Ovary (tissue), 9 donors: ENCODE data around the gene ROBO1. TPM values are rescaled to one million over a fixed set of nuclear protein-coding genes. Genes with fewer than 3 reads are reported as not detected.

ENCODE experiments used
- DNase-seq, 5 donors: peaks; one replicate each; pipeline ENCODE4 v3.0.0-alpha.2; 2019 to 2020
- H3K27ac ChIP-seq, 2 donors: fragments of 200-600 bp; one replicate each; pipeline versions ENCODE4 v1.5.1 to v1.8.0; 2019 to 2022
- H3K27me3 ChIP-seq: fragments of 200-600 bp; one replicate; pipeline ENCODE4 v1.8.0; 2022
- H3K36me3 ChIP-seq: fragments of 200-600 bp; sonication (generic); one replicate; pipeline ENCODE4 v1.5.1; 2019
- H3K4me1 ChIP-seq: one replicate; pipeline ENCODE4 v1.8.1; 2013; ENCODE audit warnings: mild to moderate bottlenecking, moderate library complexity; ENCODE audit not compliant: insufficient read depth
- H3K4me3 ChIP-seq: fragments of 200-600 bp; sonication (generic); one replicate; pipeline ENCODE4 v1.5.1; 2017
- H3K9me3 ChIP-seq, 2 donors: fragments of 200-600 bp in 1 of 2; sonication (generic) in 1 of 2; one replicate each; pipeline versions ENCODE4 v1.5.1 to v1.8.1; 2013 to 2019; ENCODE audit warnings: mild to moderate bottlenecking in 1 of 2, moderate library complexity in 1 of 2
- EP300 ChIP-seq: sonication (generic); formaldehyde crosslinking; IDR thresholded peaks from one replicate; pipeline ENCODE4 v1.6.1; 2017; ENCODE audit warnings: antibody characterized with exemption
- POLR2A ChIP-seq: fragments of 450-650 bp; IDR thresholded peaks from one replicate; pipeline ENCODE4 v1.6.1; 2017; ENCODE audit warnings: antibody characterized with exemption, mild to moderate bottlenecking, moderate library complexity
- WGBS, 3 donors: extraction: QIAGEN DNeasy Blood & Tissue Kit in 1 of 3; methylation state at CpG; one replicate each; pipeline versions ENCODE4 v1.1.5 to v1.1.7; 2013 to 2017; 5-methylcytosine and 5-hydroxymethylcytosine counted together
- intact Hi-C, 4 donors: fragments of 100-400 bp; cut with DNase I; formaldehyde crosslinking; loops; one replicate each; pipeline versions ENCODE4 v1.11.0 to v1.15.1; 2022 to 2023
- polyA plus RNA-seq, 2 donors: library from polyadenylated mRNA; stranded (reverse); fragments of 200-250 nt in 1 of 2; fragments of 350-450 nt in 1 of 2; fragmentation: Illumina TruSeq in 1 of 2; extraction: RNeasy Lipid Tissue Mini Kit (QIAGEN cat#74804) in 1 of 2; gene quantifications; one replicate each; pipeline ENCODE4 v1.2.3, GENCODE V29; 2013 to 2014
- total RNA-seq, 7 donors: library from RNA; depleted of rRNA in 2 of 7; stranded (reverse); fragments of >200 nt in 2 of 7; fragmentation: NEBNext Ultra II Directional in 3 of 7; extraction: Animal tissue kit (Norgen Biotek cat#: 25700) in 3 of 7; gene quantifications; one replicate each; pipeline versions ENCODE4 v1.1.0 to v1.2.4, GENCODE V29; 2016 to 2023
- TF ChIP-seq, protein P1 (sequence below), 3 donors: fragments of 450-650 bp in 2 of 3; fragments of 200-600 bp in 1 of 3; IDR thresholded peaks; one replicate each; pipeline versions ENCODE4 v1.5.1 to v1.8.0; 2016 to 2022; ENCODE audit warnings: antibody characterized with exemption in 3 of 3, mild to moderate bottlenecking in 1 of 3
- donor health status: DM: no; HTN: no; CAD: no; lungs with moderate emphysema.
- donor health status: DM: no; HTN: no; CAD: no.
- donor health status: Bipolar disorder and iron deficiency.
- donor health status: DM: yes; HTN: yes; CAD: no.
- donor health status: DM: no; HTN: no; CAD: no.
- donor health status: DM: yes; HTN: yes; CAD: no.

Gene ROBO1
- total and polyA plus RNA-seq, 9 donors, result 17.2 to 49.5 (median 29.0) TPM

DNA sequence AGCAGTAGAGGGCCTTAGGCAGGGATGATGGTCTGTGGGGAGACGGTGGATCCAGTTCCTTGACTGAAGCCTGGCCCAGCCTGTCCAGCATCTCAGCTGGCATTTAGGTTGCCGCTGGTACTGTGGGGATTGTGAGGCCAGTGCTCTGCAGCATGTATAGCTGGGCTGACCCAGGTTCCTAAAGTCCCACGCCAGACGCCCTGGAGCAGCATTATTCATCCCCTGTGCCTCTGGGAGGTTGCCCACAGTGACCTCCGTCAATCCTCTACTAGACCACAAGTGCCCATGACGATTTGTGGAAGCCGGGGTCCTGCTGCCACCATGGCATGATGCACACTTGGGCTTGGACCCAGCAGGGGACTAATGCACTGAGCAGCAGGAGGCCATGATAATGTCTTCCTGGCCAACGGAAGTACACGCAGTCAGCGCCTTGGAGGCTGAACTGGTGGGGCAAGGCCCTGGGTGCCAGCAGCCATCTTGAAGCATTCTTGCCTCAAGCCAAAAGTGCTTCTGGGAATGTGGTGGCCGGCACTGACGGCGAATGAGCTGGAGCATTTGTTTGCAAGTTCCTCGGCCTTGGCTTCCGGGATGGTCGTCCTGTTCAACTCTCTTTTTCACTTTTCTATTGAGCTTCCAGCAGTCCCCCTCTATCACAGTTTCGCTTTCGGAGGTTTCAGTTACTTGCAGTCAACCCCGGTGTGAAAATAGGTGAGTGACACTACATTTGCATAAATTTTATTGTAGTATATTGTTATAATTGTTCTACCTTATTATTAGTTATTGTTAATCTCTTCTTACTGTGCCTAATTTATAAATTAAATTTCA is 949.4 kb downstream of the ROBO1 start:
- Histone ChIP-seq H3K36me3 (no peaks in the 10 kb centered on the region), H3K9me3 (no peaks in the 10 kb centered on the region), H3K4me1 (no peaks in the 10 kb centered on the region), H3K4me3 (no peak overlapping the region), H3K27ac (no peak overlapping the region), H3K27me3 (no peaks in the 10 kb centered on the region)
- intact Hi-C loops, result no loop called here
- no peak for TF ChIP-seq POLR2A
- TF ChIP-seq, protein P1, sequence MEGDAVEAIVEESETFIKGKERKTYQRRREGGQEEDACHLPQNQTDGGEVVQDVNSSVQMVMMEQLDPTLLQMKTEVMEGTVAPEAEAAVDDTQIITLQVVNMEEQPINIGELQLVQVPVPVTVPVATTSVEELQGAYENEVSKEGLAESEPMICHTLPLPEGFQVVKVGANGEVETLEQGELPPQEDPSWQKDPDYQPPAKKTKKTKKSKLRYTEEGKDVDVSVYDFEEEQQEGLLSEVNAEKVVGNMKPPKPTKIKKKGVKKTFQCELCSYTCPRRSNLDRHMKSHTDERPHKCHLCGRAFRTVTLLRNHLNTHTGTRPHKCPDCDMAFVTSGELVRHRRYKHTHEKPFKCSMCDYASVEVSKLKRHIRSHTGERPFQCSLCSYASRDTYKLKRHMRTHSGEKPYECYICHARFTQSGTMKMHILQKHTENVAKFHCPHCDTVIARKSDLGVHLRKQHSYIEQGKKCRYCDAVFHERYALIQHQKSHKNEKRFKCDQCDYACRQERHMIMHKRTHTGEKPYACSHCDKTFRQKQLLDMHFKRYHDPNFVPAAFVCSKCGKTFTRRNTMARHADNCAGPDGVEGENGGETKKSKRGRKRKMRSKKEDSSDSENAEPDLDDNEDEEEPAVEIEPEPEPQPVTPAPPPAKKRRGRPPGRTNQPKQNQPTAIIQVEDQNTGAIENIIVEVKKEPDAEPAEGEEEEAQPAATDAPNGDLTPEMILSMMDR (IDR thresholded peaks at IDR 0.05), result no peak
- no peak for TF ChIP-seq EP300
- WGBS, 3 donors, result 97 to 98% (median 98%) methylated on average over 19 of the region's 19 CpGs
- peak in 1 of 5 donors; percentile 7 for DNase-seq

- H3K27ac ChIP-seq, result no peak overlapping the region
- H3K27me3 ChIP-seq, result no peaks in the 10 kb centered on the region
- H3K36me3 ChIP-seq, result no peaks in the 10 kb centered on the region
- H3K4me3 ChIP-seq, result no peak overlapping the region
- H3K9me3 ChIP-seq, result no peaks in the 10 kb centered on the region
- no peak for DNase-seq
- H3K4me1 ChIP-seq, result no peaks in the 10 kb centered on the region
- intact Hi-C loops, result no loop called here
- 92 to 96% (median 96%) methylated on average over 3 of the region's 3 CpGs for WGBS, 3 donors
- TF ChIP-seq, protein P1 (IDR thresholded peaks at IDR 0.05), result no peak
- TF ChIP-seq EP300, result no peak
- no peak for TF ChIP-seq POLR2A
Observed at GRCh38 chr3:78814893-78815562, 952.8 kb downstream of the ROBO1 start.

DNA sequence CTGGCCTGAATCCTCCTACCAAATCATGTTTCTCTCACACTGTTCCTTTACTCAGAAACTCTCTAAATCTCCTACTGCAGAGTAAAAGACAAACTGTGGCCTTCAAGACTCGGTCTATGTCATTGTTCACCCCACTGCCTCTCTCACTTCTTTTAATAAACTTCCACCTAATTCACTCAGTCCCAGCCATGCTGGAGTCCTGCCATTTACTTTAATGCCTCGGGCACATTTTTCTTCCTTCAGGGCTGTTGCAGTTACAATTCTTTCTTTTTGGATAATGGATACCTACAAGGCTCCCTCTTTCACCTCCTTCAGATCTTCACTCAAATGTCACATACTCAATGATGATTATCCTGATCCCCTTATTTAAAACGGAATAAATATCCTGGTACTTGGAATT is 955.6 kb downstream of the ROBO1 start:
- no peaks in the 10 kb centered on the region for H3K27me3 ChIP-seq
- 85 to 96% (median 93%) methylated on average over 3 of the region's 3 CpGs for WGBS, 3 donors

DNA sequence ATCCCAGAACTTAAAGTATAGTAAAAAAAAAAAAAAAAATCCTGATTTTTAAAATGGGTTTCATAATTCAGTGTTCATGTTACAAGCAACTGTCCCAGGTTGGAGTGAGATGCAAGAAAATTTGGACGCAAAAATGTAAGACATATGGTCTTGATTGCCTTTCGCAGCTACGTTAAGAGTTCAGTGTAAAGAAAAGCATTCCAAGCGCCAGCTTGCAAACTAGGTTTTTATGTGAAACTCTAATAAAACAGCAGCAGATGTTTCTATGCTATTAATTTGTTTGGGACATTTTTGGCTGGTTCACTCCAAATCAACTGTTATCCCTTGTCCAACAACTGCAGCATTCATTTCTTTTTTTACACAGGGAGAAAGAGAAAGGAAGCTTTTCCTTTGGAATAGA is 957.8 kb downstream of the ROBO1 start:
- H3K4me1 ChIP-seq, result no peaks in the 10 kb centered on the region
- 32 to 49% (median 40%) methylated on average over 4 of the region's 4 CpGs for WGBS, 3 donors

More for the DNA sequence above, 955.6 kb downstream of the ROBO1 start:
- TF ChIP-seq, protein P1 (IDR thresholded peaks at IDR 0.05), result no peak
- TF ChIP-seq POLR2A (no peak), EP300 (no peak)
- intact Hi-C loops, result no loop called here
- Histone ChIP-seq H3K4me1 (no peaks in the 10 kb centered on the region), H3K4me3 (no peak overlapping the region), H3K27ac (no peak overlapping the region), H3K36me3 (no peaks in the 10 kb centered on the region), H3K9me3 (no peaks in the 10 kb centered on the region)
- no peak for DNase-seq

More for the DNA sequence above, 957.8 kb downstream of the ROBO1 start:
- no peak for DNase-seq
- no peaks in the 10 kb centered on the region for H3K36me3 ChIP-seq
- no peaks in the 10 kb centered on the region for H3K9me3 ChIP-seq
- H3K27ac ChIP-seq, result no peak overlapping the region
- intact Hi-C loops, result no loop called here
- TF ChIP-seq, protein P1 (IDR thresholded peaks at IDR 0.05), result no peak
- TF ChIP-seq EP300 (no peak), POLR2A (no peak)
- no peak overlapping the region for H3K4me3 ChIP-seq
- H3K27me3 ChIP-seq, result no peaks in the 10 kb centered on the region
